ENCODE data around the gene LRFN5.

DNA sequence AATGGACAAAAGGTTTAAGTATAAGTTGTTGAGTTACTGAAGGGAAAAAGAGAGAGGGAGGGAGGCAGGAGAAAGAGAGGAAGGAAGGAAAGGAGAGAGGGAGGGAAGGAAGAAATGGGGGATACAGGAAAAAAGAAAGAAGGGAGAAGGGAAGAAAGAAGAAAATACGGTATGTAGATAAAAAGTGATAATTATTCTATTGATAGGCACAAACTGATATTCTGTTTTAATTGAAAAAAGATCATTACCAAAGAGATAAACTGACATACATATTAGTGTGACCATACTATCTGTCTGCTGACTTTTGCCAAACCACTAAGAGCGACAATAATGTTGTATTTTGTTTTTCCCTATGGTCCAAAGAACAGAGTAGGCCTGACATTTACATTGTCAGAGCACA is 154.5 kb downstream of the LRFN5 start:
- TF ChIP-seq POLR2A (IDR thresholded peaks at IDR 0.05) (no peak), POLR2AphosphoS5 (IDR thresholded peaks at IDR 0.05) (no peak)
- TF ChIP-seq, protein P1, sequence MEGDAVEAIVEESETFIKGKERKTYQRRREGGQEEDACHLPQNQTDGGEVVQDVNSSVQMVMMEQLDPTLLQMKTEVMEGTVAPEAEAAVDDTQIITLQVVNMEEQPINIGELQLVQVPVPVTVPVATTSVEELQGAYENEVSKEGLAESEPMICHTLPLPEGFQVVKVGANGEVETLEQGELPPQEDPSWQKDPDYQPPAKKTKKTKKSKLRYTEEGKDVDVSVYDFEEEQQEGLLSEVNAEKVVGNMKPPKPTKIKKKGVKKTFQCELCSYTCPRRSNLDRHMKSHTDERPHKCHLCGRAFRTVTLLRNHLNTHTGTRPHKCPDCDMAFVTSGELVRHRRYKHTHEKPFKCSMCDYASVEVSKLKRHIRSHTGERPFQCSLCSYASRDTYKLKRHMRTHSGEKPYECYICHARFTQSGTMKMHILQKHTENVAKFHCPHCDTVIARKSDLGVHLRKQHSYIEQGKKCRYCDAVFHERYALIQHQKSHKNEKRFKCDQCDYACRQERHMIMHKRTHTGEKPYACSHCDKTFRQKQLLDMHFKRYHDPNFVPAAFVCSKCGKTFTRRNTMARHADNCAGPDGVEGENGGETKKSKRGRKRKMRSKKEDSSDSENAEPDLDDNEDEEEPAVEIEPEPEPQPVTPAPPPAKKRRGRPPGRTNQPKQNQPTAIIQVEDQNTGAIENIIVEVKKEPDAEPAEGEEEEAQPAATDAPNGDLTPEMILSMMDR (IDR thresholded peaks at IDR 0.05), result no peak

All from prostate gland (tissue), 2 donors.